Right renal cortex interstitium (tissue), 3 donors: ENCODE measurements around the gene LAMA4. TPM values are rescaled to one million over a fixed set of nuclear protein-coding genes. Genes with fewer than 3 reads are reported as not detected.
A peak's percentile ranks its signal among the peaks of the same experiment; 100 is the strongest.
"Not testable (repeated sequence)": the region's sequence is repeated elsewhere in the genome, so short reads cannot be mapped to it uniquely, and the experiment has no call there.

Experiments
- DNase-seq, 3 donors: peaks; one replicate each; pipeline ENCODE4 v3.0.0-alpha.2; 2013; ENCODE audit warnings: low read depth in 3 of 3, low spot score in 2 of 3
- polyA plus RNA-seq, 3 donors: library from polyadenylated mRNA; unstranded; fragments of 120-200 nt; gene quantifications; one replicate each; pipeline ENCODE4 v1.2.1, GENCODE V29; 2013; ENCODE audit not compliant: insufficient read length in 3 of 3

The LAMA4 gene
- polyA plus RNA-seq, 3 donors = 78.7 to 97.0 (median 83.5) TPM

GRCh38 chr6:112106026-112106425 lies 148.3 kb downstream of the LAMA4 start:
- not testable (repeated sequence) for DNase-seq

GRCh38 chr6:112100561-112100960 lies 153.8 kb downstream of the LAMA4 start:
- no peak for DNase-seq

- DNase-seq = no peak
These were observed 157.5 kb downstream of the LAMA4 start for GRCh38 chr6:112096901-112097300.

GRCh38 chr6:112087916-112088315 lies 166.5 kb downstream of the LAMA4 start:
- no peak for DNase-seq

GRCh38 chr6:112087136-112087911 lies 167.0 kb downstream of the LAMA4 start, which contains the start of the genes FAM229B and TUBE1:
FAM229B (plus strand) TSS chr6:112087591; CDS start chr6:112099284, 11,693 bp downstream.
TUBE1 (minus strand) TSS chr6:112087482; CDS start chr6:112087434, 48 bp downstream.
- DNase-seq = peak; percentile 83 to 91 (median 85)

- peak; percentile 45 to 47 (median 46) for DNase-seq
These were observed 167.6 kb downstream of the LAMA4 start for GRCh38 chr6:112086744-112087135.

GRCh38 chr6:112085286-112086065 lies 168.9 kb downstream of the LAMA4 start:
- DNase-seq = no peak

GRCh38 chr6:112081569-112081968 lies 172.8 kb downstream of the LAMA4 start:
- no peak for DNase-seq

GRCh38 chr6:112066606-112067005 lies 187.8 kb downstream of the LAMA4 start:
- no peak for DNase-seq

- no peak for DNase-seq
These were observed 188.9 kb downstream of the LAMA4 start for GRCh38 chr6:112065426-112065986.

- no peak for DNase-seq
These were observed 191.4 kb downstream of the LAMA4 start for GRCh38 chr6:112062966-112063365.

- no peak for DNase-seq
These were observed 192.8 kb downstream of the LAMA4 start for GRCh38 chr6:112061605-112062004.

Other genes starting within 250 kb of the LAMA4 start
- 1 to 10 TPM; 1.9 to 4.3 (median 3.9) TPM for gene CCN6, start 200.5 kb downstream of the LAMA4 start, polyA plus RNA-seq
- gene TUBE1, start 167.1 kb downstream of the LAMA4 start, polyA plus RNA-seq = 10 to 100 TPM; 24.1 to 27.9 (median 27.4) TPM
- 10 to 100 TPM; 45.4 to 58.3 (median 52.5) TPM for gene FAM229B, start 167.0 kb downstream of the LAMA4 start, polyA plus RNA-seq
- gene RFPL4B, start 92.8 kb upstream of the LAMA4 start, polyA plus RNA-seq = 1 to 10 TPM in 1 of 3 donors, under 1 TPM in 2; 0.17 to 1.2 (median 0.44) TPM